GM12878 (cell line): ENCODE results near the gene MDK. TPM values are rescaled to one million over a fixed set of nuclear protein-coding genes. Genes with fewer than 3 reads are reported as not detected.

ENCODE experiments used
- ATAC-seq: fragments of 200-7000 bp; cut with Tn5 transposase; 3 replicates; pipeline ENCODE4 v1.9.1; 2020; ENCODE audit warnings: mild to moderate bottlenecking, moderate library complexity
- BruUV-seq: library from RNA; stranded (reverse); fragments of 400-500 nt; replicated peaks from 2 replicates; lab custom pipeline; 2021; lab: Mats Ljungman, UMichigan
- CTCF ChIA-PET: fragments of 300-600 bp; sonication (Branson Sonifier 250); formaldehyde crosslinking; extraction: SDS; loops from one replicate; lab custom pipeline; 2021; ENCODE audit warnings: inconsistent platforms; lab: Yijun Ruan, JAX
- POLR2A ChIA-PET: fragments of 350-600 bp; formaldehyde crosslinking; extraction: SDS; loops from one replicate; lab custom pipeline; 2021; ENCODE audit warnings: inconsistent platforms; lab: Charles Lee
- RAD21 ChIA-PET: fragments of 300-600 bp; sonication (Branson Sonifier 250); formaldehyde crosslinking; loops from one replicate; lab custom pipeline; 2023; ENCODE audit warnings: antibody characterized with exemption; ENCODE audit not compliant: unreplicated experiment; lab: Charles Lee
- SMC1A ChIA-PET: fragments of 300-600 bp; sonication (Branson Sonifier 250); formaldehyde crosslinking; loops from one replicate; lab custom pipeline; 2023; ENCODE audit not compliant: unreplicated experiment, uncharacterized antibody; lab: Charles Lee
- DNase-seq: peaks from one replicate; pipeline ENCODE4 v3.0.0-alpha.2; 2011; ENCODE audit warnings: low read depth, low spot score
- FAIRE-seq: peaks from 3 replicates; lab custom pipeline; 2011; peaks lifted over from hg19 to GRCh38; lab: Jason Lieb, UNC
- H2AFZ ChIP-seq: 2 replicates; pipeline ENCODE4 v1.6.0; 2011; ENCODE audit warnings: low read depth, low read length, control low read depth; ENCODE audit not compliant: control insufficient read depth
- H3K27ac ChIP-seq: 2 replicates; pipeline ENCODE4 v1.5.1; 2011; ENCODE audit warnings: control low read depth; ENCODE audit not compliant: control insufficient read depth, insufficient read depth
- H3K27me3 ChIP-seq, 2 experiments: replicated peaks in 1 of 2; 2 replicates each; pipeline versions ENCODE4 v1.6.0 to v1.6.1; 2011; ENCODE audit warnings: low read length in 1 of 2; ENCODE audit not compliant: control insufficient read depth in 2 of 2, insufficient read depth in 2 of 2
- H3K36me3 ChIP-seq, 2 experiments: 2 replicates each; pipeline ENCODE4 v1.5.1; 2011; ENCODE audit warnings: low read length in 1 of 2; ENCODE audit not compliant: control insufficient read depth in 2 of 2, insufficient read depth in 2 of 2
- H3K4me1 ChIP-seq: 2 replicates; pipeline ENCODE4 v1.6.1; 2011; ENCODE audit warnings: mild to moderate bottlenecking, low read length, moderate library complexity, mixed read lengths; ENCODE audit not compliant: control insufficient read depth, insufficient read depth
- H3K4me2 ChIP-seq: 2 replicates; pipeline ENCODE4 v1.6.0; 2011; ENCODE audit warnings: control low read depth; ENCODE audit not compliant: control insufficient read depth, insufficient read depth
- H3K4me3 ChIP-seq: fragments of 200-600 bp; sonication (generic); 2 replicates; pipeline ENCODE4 v1.5.1; 2016
- H3K79me2 ChIP-seq: 2 replicates; pipeline ENCODE4 v1.6.0; 2011; ENCODE audit warnings: low read length; ENCODE audit not compliant: control insufficient read depth, insufficient read depth
- H3K9ac ChIP-seq: 2 replicates; pipeline ENCODE4 v1.8.0; 2011; ENCODE audit warnings: low read length, control low read depth, mixed read lengths; ENCODE audit not compliant: control insufficient read depth, insufficient read depth
- H3K9me3 ChIP-seq: replicated peaks from 3 replicates; pipeline ENCODE4 v1.5.1; 2011; ENCODE audit warnings: mild to moderate bottlenecking, low read length; ENCODE audit not compliant: control insufficient read depth, insufficient read depth
- H4K20me1 ChIP-seq: 2 replicates; pipeline ENCODE4 v1.6.0; 2011; ENCODE audit not compliant: control insufficient read depth, insufficient read depth
- PAX5 ChIP-seq: IDR thresholded peaks from 2 replicates; pipeline ENCODE4 v1.6.1; 2011; ENCODE audit warnings: low read depth, low read length, borderline replicate concordance
- POLR2AphosphoS2 ChIP-seq: IDR thresholded peaks from 2 replicates; pipeline ENCODE4 v1.6.1; 2011; ENCODE audit warnings: low read depth, mild to moderate bottlenecking, low read length, improper control_type of control experiment, moderate library complexity
- RAD21 ChIP-seq: IDR thresholded peaks from 2 replicates; pipeline ENCODE4 v1.6.1; 2011; ENCODE audit warnings: mild to moderate bottlenecking, low read depth, low read length, moderate library complexity; ENCODE audit not compliant: insufficient read depth
- SIN3A ChIP-seq: IDR thresholded peaks from 2 replicates; pipeline ENCODE4 v1.6.1; 2012; ENCODE audit warnings: low read depth, low read length, improper control_type of control experiment
- YBX1 ChIP-seq: fragments of 450-650 bp; IDR thresholded peaks from 2 replicates; pipeline ENCODE4 v1.6.1; 2016; ENCODE audit warnings: antibody characterized with exemption
- WGBS: methylation state at CpG from one replicate; pipeline ENCODE4 v1.1.6; 2016; ENCODE audit warnings: low lambda C conversion rate; ENCODE audit not compliant: insufficient replicate concordance, insufficient coverage; ENCODE audit errors: missing lambda C conversion rate; 5-methylcytosine and 5-hydroxymethylcytosine counted together
- in situ Hi-C: fragments of 300-500 bp; cut with MboI; formaldehyde crosslinking; loops from 9 replicates; pipeline ENCODE4 v1.14.3; 2018; ENCODE audit warnings: mixed read lengths
- intact Hi-C: fragments of 100-400 bp; cut with micrococcal nuclease; formaldehyde crosslinking; loops from one replicate; pipeline ENCODE4 v1.14.2; 2022; ENCODE audit not compliant: unreplicated experiment
- polyA plus RNA-seq, 11 experiments: library from polyadenylated mRNA; depleted of rRNA in 4 of 11; unstranded in 6 of 11; stranded (reverse) in 5 of 11; fragments of >200 nt; fragmentation: Nextera tagmentation in 4 of 11; fragmentation: Illumina TruSeq in 1 of 11; extraction: Ambion mirVana in 4 of 11; extraction: Trizol in 1 of 11; gene quantifications; 1 replicate in 1 of 11; 2 replicates in 10 of 11; pipeline versions ENCODE4 v1.2.1 to v1.2.3, GENCODE V29; 2011 to 2016; ENCODE audit warnings: inconsistent platforms in 2 of 11, missing spikeins in 2 of 11, low read depth in 1 of 11
- total RNA-seq, 4 experiments: library from RNA; depleted of rRNA in 3 of 4; stranded (reverse); fragments of >200 nt in 3 of 4; fragmentation: Illumina TruSeq in 1 of 4; extraction: Trizol in 1 of 4; gene quantifications; 2 replicates each; pipeline versions ENCODE4 v1.2.1 to v1.2.3, GENCODE V29; 2013 to 2021
- TF ChIP-seq, protein P1 (sequence below), 3 experiments: IDR thresholded peaks in 2 of 3; conservative IDR thresholded peaks in 1 of 3; 2 replicates each; pipeline ENCODE4 v1.5.1; 2011; ENCODE audit warnings: low read depth in 3 of 3, low read length in 3 of 3, mild to moderate bottlenecking in 3 of 3, control low read depth in 2 of 3, moderate library complexity in 2 of 3, inconsistent platforms in 1 of 3, mixed read lengths in 1 of 3; ENCODE audit not compliant: control insufficient read depth in 2 of 3, insufficient read depth in 1 of 3; ENCODE audit errors: extremely low read depth in 1 of 3

The MDK gene
- total and polyA plus RNA-seq, 10 of the 15 experiments (the other 5 are each of a cell fraction or from before 2014, with no cell fraction given) = 0.77 to 17.8 (median 9.9) TPM

DNA sequence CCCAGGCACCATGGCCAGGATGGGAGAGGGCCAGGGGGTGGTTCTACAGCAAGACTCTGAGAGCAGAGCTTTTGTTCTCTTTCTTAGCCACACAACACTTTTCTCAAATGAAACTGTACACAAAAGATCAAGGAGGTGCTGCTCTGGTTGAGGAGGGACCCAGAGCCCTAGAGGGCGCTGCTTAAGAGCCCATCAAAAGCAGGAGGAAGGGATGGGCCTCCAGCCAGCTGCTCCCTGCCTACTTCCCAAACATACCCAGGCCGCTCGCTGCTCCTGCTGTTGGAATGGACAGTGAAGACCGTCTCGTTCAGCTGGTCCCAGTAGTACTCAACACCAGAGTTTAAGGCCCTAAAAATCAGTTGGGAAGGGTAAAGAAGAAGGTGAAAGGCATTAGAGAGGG, 28.6 kb downstream of the MDK start:
- ChIA-PET CTCF (interaction anchor here (0.6 to 2.6 kb wide), 19 partner anchors 21 to 135 kb away, joined by 3 to 12 read pairs (median 3); no protein-coding TSS in a partner anchor), SMC1A (interaction anchor here (0.7 to 2.5 kb wide), 8 partner anchors 27 to 128 kb away, joined by 3 to 7 read pairs (median 4); no protein-coding TSS in a partner anchor), RAD21 (interaction anchor here (0.8 to 2.2 kb wide), 7 partner anchors 41 to 119 kb away, joined by 3 to 11 read pairs (median 5); no protein-coding TSS in a partner anchor), POLR2A (interaction anchor here (0.5 kb wide), 1 partner anchor 209 kb away, joined by 4 read pairs; no protein-coding TSS in a partner anchor)
- H3K9ac ChIP-seq = no peak overlapping the region
- no peaks in the 10 kb centered on the region for H3K27me3 ChIP-seq
- FAIRE-seq (no peak), ATAC-seq (no peak), DNase-seq (no peak)
- no peak overlapping the region for H2AFZ ChIP-seq
- WGBS = 95% methylated on average over 5 of the region's 5 CpGs
- intact Hi-C loops (no loop called here), in situ Hi-C loops (no loop called here)
- H3K36me3 ChIP-seq = peaks cover 17 to 24% of the 10 kb centered on the region in 2 experiments
- H3K9me3 ChIP-seq = no peaks in the 10 kb centered on the region
- no peak overlapping the region for H3K4me3 ChIP-seq
- BruUV-seq = no TSS peak
- no peaks in the 10 kb centered on the region for H3K79me2 ChIP-seq
- H3K4me1 ChIP-seq = no peaks in the 10 kb centered on the region
- H4K20me1 ChIP-seq = no peaks in the 10 kb centered on the region; the same call in 1 of the 2 replicates
- H3K27ac ChIP-seq = no peak overlapping the region
- H3K4me2 ChIP-seq = no peak overlapping the region
- no peak for TF ChIP-seq PAX5
- peak; percentile 8; the same call in 1 of the 2 replicates for TF ChIP-seq RAD21
- no peak for TF ChIP-seq POLR2AphosphoS2
- TF ChIP-seq SIN3A = no peak
- TF ChIP-seq, protein P1, sequence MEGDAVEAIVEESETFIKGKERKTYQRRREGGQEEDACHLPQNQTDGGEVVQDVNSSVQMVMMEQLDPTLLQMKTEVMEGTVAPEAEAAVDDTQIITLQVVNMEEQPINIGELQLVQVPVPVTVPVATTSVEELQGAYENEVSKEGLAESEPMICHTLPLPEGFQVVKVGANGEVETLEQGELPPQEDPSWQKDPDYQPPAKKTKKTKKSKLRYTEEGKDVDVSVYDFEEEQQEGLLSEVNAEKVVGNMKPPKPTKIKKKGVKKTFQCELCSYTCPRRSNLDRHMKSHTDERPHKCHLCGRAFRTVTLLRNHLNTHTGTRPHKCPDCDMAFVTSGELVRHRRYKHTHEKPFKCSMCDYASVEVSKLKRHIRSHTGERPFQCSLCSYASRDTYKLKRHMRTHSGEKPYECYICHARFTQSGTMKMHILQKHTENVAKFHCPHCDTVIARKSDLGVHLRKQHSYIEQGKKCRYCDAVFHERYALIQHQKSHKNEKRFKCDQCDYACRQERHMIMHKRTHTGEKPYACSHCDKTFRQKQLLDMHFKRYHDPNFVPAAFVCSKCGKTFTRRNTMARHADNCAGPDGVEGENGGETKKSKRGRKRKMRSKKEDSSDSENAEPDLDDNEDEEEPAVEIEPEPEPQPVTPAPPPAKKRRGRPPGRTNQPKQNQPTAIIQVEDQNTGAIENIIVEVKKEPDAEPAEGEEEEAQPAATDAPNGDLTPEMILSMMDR (IDR thresholded peaks at IDR 0.05 in 2 of 3, conservative IDR thresholded peaks at IDR 0.05 in 1 of 3; ENCODE audit: control insufficient read depth in 2 of 3, extremely low read depth in 1 of 3, insufficient read depth in 1 of 3, low read depth in 3 of 3, low read length in 3 of 3) = peak in 1 of 3 experiments; percentile 26; a peak in 1 of 6 replicates
- TF ChIP-seq YBX1 = no peak
